ENCODE measurements around the gene MAP10.
A peak's percentile ranks its signal among the peaks of the same experiment; 100 is the strongest.
"Not testable (repeated sequence)": the region's sequence is repeated elsewhere in the genome, so short reads cannot be mapped to it uniquely, and the experiment has no call there.

MAP10 gene

GRCh38 chr1:232805269-232806185, at the start of gene MAP10:
MAP10 (plus strand) TSS chr1:232805416; CDS start chr1:232805450, 34 bp downstream.
- peak; percentile 14 for DNase-seq

- DNase-seq = no peak
Observed at GRCh38 chr1:232764458-232765251, 40.6 kb upstream of the MAP10 start.

GRCh38 chr1:232765542-232765941, 39.7 kb upstream of the MAP10 start:
- no peak for DNase-seq

- DNase-seq = no peak
Observed at GRCh38 chr1:232766241-232766890, 38.9 kb upstream of the MAP10 start.

GRCh38 chr1:232766904-232767303, 38.3 kb upstream of the MAP10 start:
- DNase-seq = no peak

- DNase-seq = peak; percentile 33
Observed at GRCh38 chr1:232767305-232768074, 37.7 kb upstream of the MAP10 start.

- DNase-seq = no peak
Observed at GRCh38 chr1:232768793-232769192, 36.4 kb upstream of the MAP10 start.

- DNase-seq = no peak
Observed at GRCh38 chr1:232769733-232770132, 35.5 kb upstream of the MAP10 start.

- no peak for DNase-seq
Observed at GRCh38 chr1:232773752-232774151, 31.5 kb upstream of the MAP10 start.

GRCh38 chr1:232776526-232777106, 28.6 kb upstream of the MAP10 start:
- DNase-seq = no peak

- DNase-seq = no peak
Observed at GRCh38 chr1:232780354-232780753, 24.9 kb upstream of the MAP10 start.

GRCh38 chr1:232784794-232785193, 20.4 kb upstream of the MAP10 start:
- no peak for DNase-seq

GRCh38 chr1:232785630-232786029, 19.6 kb upstream of the MAP10 start:
- DNase-seq = not testable (repeated sequence)

- peak; percentile 10 for DNase-seq
Observed at GRCh38 chr1:232786845-232787455, 18.3 kb upstream of the MAP10 start.

- DNase-seq = no peak
Observed at GRCh38 chr1:232788235-232788872, 16.9 kb upstream of the MAP10 start.

GRCh38 chr1:232789651-232790050, 15.6 kb upstream of the MAP10 start:
- no peak for DNase-seq

GRCh38 chr1:232792949-232793348, 12.3 kb upstream of the MAP10 start:
- no peak for DNase-seq

- DNase-seq = peak; percentile 52
Observed at GRCh38 chr1:232793944-232794343, 11.3 kb upstream of the MAP10 start.

- DNase-seq = no peak
Observed at GRCh38 chr1:232795497-232796053, 9.6 kb upstream of the MAP10 start.

GRCh38 chr1:232797856-232798510, 7.2 kb upstream of the MAP10 start:
- no peak for DNase-seq
